ENCODE data around the gene F11R. TPM values are rescaled to one million over a fixed set of nuclear protein-coding genes. Genes with fewer than 3 reads are reported as not detected.

Gene F11R
- total and polyA plus RNA-seq, 2 of the 13 experiments (the other 11 are each of a cell fraction or from before 2014, with no cell fraction given), result 95.8 to 105 TPM

- no peak for TF ChIP-seq GTF2F1 (IDR thresholded peaks at IDR 0.05; ENCODE audit: low read length)
- no peak for TF ChIP-seq ZMYM3 (CRISPR knock-in tag; IDR thresholded peaks at IDR 0.05)
- TF ChIP-seq SRF (IDR thresholded peaks at IDR 0.05; ENCODE audit: low read depth, low read length), result no peak
- TF ChIP-seq ATF5 (CRISPR knock-in tag; IDR thresholded peaks at IDR 0.05; ENCODE audit: low read depth), result no peak
- TF ChIP-seq NFYC (CRISPR knock-in tag; IDR thresholded peaks at IDR 0.05), result peak; percentile 31; the same call in 1 of the 2 replicates
- TF ChIP-seq ZSCAN9 (CRISPR knock-in tag; IDR thresholded peaks at IDR 0.05; ENCODE audit: borderline replicate concordance), result 0 out of 2 replicates have a peak, but pooled peaks have one; percentile 38
- no peak for TF ChIP-seq DZIP1 (CRISPR knock-in tag; IDR thresholded peaks at IDR 0.05)
- TF ChIP-seq HOXA5 (CRISPR knock-in tag; IDR thresholded peaks at IDR 0.05), result no peak
- TF ChIP-seq ONECUT2 (CRISPR knock-in tag; IDR thresholded peaks at IDR 0.05), result no peak
- TF ChIP-seq CSRNP1 (CRISPR knock-in tag; IDR thresholded peaks at IDR 0.05), result no peak
- TF ChIP-seq TBX2 (CRISPR knock-in tag; IDR thresholded peaks at IDR 0.05; ENCODE audit: borderline replicate concordance), result no peak
- TF ChIP-seq HMGXB3 (CRISPR knock-in tag; IDR thresholded peaks at IDR 0.05; ENCODE audit: borderline replicate concordance), result peak; percentile 71; the same call in 1 of the 2 replicates
- TF ChIP-seq TFE3 (CRISPR knock-in tag; IDR thresholded peaks at IDR 0.05), result no peak
- TF ChIP-seq JUN (CRISPR knock-in tag; IDR thresholded peaks at IDR 0.05), result no peak
- TF ChIP-seq THAP11 (CRISPR knock-in tag; IDR thresholded peaks at IDR 0.05), result 0 out of 2 replicates have a peak, but pooled peaks have one; percentile 23
- TF ChIP-seq HOXA9 (CRISPR knock-in tag; IDR thresholded peaks at IDR 0.05; ENCODE audit: borderline replicate concordance), result no peak
- no peak for TF ChIP-seq ZSCAN5A (CRISPR knock-in tag; IDR thresholded peaks at IDR 0.05; ENCODE audit: borderline replicate concordance)
These were observed 23.5 kb downstream of the F11R start (continued) for GRCh38 chr1:160997323-160998038.

All from HepG2 (cell line).